NCI-H2227 (cell line): ENCODE data around the gene LARP4B.

Experiments
- DNase-seq: peaks from one replicate; lab custom pipeline; 2025; ENCODE audit not compliant: unreplicated experiment; lab: John Stamatoyannopoulos, UW

The LARP4B gene

DNA sequence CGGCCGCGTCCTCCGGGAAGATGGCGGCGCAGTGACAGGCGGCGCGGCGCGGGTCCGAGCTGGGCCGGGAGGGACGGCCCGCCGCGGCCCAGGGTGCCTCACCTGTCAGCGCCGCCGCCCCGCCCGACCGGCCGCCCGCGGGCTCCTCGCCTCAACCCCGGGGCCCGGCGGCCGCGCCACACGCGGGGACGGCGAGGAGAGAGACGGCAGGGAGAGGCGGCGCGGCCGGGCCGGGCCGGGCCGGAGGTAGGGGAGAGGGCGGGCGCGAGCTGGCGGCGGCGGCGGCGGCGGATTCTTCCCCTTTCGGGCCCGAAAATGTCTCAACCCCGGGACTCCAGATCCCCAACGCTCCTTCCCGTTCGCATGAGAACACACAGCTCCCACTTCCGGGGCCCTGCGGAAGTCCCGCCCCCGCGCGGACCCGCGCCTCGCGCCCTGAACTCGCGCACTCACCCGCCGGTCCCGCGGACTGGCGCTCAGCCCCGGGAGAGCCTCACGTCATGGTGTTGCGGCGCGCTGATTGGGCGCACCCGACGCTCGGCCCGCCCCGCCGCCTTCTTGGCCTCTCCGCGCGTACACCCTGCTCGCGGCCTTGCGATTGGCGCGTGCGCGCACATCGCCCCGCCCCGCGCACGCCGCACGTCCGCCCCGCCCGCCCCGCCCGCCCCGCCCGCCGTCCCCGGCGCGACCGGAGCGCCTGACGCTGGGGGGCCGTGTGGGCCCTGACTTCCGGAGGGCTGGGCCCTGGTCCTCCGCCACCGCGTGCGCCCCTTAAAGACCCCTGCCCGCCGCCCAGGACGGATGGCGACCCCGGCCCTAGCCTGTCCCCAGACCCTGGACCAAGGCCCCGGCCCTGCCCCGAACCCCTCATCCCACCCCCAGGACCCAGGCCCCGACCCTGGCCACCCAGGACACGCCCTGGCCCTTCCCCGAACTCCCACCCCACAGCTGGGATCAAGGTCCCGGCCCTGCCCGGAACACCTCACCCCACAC, at the start of gene LARP4B:
Gene LARP4B (minus strand): TSS at position 380 of the 993 bp plus-strand sequence. CDS start 45,984 bp downstream, outside the sequence.
- DNase-seq = peak; percentile 96

DNA sequence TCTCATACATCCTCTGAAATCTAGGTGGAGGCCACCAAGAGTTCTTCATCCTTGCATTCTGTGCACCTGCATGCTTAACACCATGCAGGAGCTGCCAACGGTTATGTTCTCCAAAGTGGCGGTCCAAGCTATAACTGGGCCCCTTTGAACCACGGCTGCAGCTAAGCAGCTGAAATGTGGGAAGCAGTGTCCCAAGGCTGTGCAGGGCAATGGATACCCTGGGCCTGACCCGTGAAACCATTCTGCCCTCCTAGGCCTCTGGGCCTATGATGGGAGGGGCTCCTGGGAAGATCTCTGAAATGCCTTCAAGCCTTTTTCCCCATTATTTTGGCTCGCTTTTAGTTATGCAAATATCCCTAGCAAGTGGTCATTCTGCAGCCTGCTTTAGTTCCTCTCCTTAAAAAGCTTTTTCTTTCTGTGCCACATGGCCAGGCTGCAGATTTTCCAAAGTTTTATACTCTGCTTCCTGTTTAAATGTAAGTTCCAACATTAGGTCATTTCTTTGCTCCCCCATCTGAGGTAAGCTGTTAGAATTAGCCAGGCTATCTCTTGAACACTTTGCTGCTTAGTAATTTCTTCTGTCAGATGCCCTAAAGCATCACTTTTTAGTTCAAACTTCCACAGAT, 49.1 kb upstream of the LARP4B start:
- no peak for DNase-seq

DNA sequence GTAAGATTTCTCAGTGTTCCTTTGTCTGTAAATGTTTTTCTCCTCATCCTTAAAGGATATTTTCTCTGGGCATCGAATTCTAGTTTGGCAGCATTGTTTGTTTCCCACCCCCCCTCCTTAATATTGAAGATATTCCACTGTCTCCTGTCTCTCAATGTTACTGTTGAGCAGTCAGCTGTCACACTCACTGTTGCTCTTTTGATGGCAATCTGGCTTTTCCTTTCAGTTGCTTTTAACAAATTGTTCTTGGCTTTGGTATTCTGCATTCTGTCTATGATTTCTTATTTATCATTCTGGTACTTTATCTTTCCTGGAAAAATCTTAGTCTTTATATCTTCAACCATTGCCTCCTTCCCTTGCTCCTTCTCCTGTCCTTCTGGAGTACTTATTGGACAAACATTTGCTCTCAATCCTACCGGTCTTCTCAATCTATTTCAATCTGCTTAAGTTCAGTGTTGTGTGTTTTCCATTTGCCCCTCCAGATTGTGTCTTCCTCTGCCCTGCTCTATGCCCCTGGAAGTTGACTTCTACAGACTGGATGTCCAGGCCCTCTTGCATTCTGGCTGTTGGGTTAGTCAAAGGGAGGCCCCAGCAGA, 47.4 kb upstream of the LARP4B start:
- no peak for DNase-seq

DNA sequence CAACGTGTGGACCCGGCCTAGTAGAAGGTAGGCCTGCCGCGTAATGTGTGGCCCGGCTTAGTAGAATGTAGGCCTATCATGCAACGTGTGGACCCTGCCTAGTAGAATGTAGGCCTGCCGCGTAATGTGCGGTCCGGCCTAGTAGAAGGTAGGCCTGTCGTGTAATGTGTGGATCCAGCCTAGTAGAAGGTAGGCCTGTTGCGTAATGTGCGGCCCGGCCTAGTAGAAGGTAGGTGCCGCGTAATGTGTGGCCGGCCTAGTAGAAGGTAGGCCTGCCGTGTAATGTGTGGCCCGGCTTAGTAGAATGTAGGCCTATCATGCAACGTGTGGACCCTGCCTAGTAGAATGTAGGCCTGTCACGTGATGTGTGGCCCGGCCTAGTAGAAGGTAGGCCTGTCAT, 44.8 kb upstream of the LARP4B start:
- no peak for DNase-seq

DNA sequence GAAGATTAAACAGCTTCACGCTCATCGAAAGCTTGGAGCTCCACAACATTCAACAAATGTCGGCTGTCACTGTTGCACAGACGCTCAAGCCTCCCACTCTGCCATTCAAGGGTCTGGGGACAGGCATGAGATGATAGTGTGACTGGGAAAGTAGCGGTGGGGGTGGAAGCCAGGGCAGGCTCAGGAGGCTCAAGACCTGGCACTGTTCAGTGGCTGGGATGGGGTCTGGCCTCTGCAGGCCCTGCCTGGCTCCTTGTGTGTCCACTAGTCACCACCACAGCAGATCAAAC, 43.2 kb upstream of the LARP4B start:
- no peak for DNase-seq

DNA sequence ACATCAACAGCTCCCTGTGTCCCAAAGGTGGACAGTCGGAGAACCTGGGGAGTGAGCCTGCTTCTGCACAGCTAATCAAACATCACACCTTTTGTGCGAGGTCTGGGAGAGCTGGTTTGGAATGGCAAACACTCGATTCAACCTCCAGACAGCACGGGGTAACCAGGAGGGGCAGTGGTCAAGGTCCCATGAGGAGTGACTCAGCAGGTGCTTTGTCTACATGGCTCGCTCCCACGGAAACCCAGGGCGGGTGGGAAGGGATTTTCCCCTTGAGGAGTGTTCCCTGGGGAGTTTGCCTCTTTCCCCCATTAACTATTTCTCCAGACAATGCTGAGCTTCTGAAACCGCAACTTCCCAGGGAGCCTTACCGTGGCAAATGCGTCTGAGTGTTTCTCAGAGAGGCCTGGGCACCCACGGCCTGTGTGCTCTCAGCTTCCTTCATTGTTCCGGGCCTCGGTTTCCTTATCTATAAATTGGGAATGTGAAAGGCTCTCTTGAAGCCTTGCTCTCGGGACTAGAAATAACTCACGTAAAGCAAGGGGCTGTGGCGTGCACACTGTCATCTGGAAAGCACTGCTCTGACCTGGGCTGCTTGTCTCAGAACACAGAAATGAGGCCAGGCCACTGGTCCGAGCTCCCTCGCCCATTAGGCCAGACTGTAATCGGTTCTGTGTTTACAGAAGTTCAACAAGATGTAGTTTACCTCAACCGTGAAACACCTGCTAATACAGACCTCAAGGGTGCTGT, 42.7 kb upstream of the LARP4B start:
- no peak for DNase-seq

DNA sequence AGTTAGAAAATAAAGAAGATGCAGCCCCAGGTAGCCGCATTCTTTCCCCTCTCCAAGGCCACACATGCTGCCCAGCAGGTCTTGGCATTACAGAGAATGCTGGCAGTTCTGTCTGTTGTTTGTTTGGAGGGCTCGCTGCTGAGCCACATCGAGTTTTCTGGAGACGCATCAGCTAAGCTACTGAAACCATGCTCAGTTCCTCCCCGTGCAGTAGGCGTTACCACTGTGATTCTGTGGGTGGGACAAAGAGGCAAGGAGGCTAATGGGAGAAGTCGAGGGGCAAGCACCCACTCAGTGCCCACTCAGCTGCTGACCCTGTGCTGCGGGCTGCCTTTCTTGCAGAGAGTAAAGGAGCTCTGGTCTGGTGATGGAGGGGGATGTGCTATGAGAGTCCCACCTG, 41.3 kb upstream of the LARP4B start:
- no peak for DNase-seq

DNA sequence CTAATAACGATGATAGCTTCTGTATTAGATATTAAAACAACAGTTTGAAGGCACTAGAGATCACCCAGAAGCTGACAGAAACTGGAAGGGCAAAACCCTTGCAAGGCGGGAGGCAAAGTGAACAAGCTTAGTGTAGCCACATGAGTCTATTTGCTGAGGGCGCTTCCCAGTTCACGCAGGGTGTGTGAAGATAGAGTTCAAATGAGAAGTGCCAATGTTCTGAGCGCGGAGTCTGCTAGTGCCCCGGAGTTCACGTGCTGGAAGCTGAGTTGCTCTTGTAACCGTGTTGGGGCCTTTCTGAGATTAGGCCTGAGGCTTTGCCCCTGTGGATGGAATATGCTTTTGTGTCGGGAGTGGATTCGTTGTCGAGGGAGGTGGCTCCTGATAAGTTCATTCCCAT, 40.1 kb upstream of the LARP4B start:
- no peak for DNase-seq

DNA sequence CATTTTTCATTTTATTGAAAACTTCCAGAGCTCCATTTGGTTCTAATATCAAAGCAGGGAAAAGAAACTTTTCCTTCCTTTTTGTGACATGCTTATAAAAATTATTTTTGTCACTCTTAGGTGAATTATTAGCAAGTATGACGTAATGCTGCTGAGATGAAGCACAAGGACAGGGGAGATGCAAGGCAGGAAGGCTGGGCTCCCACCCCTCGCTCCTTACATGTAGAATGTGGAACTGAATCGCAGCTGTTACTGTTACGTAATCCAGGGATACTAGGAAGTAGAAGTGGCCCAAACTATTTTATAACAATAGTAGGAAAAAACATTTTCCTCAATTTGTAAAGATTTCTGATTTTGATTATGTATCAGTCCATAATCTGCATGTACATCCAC, 39.6 kb upstream of the LARP4B start:
- DNase-seq = peak; percentile 2

DNA sequence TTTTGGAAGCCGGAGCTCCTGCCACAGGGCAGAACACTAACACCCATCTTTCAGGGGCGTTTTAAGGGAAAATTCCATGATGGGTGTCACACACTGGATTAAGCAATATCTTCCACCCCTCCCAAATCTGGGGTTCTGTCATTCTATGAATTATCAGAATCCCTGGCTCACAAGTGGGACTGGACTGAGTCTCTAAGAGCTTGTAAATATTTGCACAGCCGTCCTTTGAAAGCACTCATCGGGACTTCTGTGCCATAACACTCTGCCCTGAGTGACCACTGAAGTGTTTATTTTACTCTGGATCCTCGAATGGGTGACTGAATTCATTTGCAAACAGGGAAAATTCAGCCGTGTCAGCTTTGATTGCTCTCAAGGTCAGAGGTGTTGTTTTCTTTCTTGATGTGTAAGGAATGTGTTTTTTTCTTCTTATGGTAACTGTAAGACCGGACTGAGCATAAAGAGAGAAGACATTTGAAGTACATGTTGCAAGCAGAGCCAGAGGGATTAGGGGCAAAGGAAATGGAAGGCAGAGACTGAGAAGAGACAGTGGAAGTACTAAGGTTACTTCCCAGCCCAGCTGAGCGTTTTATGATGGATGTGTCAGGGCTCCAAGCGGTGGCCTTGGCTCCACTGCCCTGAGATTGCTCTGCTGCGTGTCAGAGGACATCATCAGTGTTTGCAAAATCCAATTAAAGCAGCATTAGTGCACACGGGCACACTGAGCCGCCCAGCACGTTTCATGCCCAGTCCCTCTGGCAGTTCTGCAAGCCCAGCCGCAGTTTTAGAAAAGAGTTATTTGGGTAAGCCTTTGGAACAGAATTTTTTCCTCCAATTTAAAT, 39.0 kb upstream of the LARP4B start:
- DNase-seq = peak; percentile 20

DNA sequence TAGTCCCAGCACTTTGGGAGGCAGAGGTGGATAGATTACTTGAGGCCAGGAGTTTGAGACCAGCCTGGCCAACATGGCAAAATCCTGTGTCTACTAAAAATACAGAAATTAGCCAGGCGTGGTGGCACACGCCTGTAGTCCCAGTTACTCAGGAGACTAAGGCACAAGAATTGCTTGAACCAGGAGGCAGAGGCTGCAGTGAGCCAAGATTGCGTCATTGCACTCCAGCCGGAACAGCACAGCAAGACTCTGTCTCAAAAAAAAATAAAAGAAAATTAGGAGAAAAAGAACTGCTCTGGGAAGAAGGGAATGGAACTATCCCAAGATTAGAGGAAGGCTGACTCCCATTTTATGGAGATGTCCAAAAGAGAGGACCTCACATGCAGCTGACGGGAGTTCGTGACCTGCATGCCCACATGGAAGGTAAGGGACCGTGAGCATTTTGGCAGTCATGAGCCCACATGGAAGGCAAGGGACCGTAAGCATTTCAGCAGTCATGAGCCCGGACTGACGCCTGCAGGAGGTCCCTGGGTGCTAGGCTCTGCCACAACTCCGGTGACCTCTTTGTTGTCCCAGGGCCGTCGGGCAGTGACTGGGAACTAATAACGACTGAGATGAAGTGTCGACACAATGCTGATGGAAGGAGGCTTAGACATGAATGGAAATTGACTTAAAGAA, 38.1 kb upstream of the LARP4B start:
- no peak for DNase-seq

DNA sequence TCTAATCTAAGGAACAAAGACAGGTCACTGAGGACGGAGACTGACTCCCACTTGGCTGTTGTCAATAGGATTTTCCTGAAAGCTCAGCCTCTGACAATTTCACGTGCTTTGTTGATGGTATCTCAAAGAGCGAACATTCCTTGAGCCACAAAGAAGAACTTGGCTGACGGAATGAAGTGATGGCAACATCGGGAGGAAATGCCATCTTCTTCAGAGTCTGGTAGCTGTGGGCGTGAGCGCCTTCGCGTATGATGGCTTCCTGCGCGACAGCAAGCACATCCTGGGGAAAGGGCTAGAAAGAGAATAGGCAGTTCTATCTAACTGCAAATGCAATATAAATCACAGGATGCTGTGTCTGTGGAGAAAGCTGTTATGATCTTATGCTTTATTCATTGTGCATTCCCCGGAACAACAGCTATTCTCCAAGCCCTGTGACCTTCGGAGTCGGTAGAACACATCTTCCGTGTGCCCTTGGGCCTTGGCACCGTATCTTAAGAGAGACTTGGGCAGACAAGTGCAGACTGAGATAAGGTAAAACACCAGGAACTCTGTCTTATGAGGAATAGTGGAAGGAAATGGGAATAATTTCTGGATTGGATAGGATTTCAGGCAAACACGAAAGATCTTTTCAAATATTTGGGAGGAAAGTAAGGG, 37.2 kb upstream of the LARP4B start:
- DNase-seq = no peak

DNA sequence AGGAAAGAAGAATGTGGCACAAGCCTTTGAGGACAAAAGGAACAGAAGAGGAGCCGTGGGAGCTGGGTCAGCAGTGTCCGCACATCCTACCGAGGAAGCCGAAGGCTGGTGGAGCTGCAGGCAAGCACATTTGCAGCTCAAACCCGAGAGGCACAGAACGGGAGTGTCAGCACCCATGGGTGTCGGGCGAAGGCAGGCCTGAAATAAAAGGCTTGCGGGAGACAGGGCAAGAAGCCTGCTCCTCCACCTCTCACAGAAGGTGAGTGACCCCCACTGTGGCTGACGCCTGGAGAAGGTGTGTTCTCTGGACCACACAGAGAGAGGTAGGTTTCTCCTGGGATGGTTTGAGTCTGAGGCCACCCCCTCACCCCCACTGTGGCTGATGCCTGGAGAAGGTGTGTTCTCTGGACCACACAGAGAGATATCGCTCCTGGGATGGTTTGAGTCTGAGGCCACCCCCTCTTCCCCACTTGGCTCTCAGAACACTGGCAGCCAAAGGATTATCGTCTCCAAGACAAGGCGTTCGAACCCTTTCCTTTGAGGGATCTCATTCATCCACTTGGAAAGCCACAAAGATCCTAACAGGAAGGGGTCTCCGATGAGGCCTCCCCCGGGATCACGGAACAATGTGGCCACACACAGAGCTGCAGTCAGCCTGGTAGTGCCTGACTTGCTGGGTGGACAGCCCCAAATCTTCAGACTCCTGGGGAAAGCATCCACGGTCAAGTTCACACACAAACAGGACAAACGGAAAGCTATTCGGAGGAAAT, 35.1 kb upstream of the LARP4B start:
- no peak for DNase-seq

DNA sequence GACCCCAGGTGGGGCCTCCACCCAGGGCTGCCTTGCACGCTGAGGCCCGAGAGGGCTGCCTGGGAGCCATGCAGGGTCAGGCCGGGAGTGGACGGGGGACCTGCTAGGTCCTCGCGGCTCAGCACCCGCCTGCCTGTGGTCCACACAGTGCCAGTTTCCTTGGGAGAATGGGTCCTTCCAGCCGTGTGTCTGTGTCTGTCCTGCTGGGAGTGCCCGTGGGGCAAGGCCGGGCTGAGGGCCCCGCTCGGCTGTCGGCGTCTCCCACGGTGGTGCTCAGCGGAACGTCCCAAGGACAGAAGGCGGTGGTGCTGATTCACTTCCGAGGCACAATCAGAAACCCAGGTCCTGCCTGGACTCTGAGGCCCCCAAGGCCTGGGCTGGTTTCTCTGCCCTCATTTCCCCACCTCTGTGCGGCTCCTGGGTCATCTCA, 33.5 kb upstream of the LARP4B start:
- no peak for DNase-seq

DNA sequence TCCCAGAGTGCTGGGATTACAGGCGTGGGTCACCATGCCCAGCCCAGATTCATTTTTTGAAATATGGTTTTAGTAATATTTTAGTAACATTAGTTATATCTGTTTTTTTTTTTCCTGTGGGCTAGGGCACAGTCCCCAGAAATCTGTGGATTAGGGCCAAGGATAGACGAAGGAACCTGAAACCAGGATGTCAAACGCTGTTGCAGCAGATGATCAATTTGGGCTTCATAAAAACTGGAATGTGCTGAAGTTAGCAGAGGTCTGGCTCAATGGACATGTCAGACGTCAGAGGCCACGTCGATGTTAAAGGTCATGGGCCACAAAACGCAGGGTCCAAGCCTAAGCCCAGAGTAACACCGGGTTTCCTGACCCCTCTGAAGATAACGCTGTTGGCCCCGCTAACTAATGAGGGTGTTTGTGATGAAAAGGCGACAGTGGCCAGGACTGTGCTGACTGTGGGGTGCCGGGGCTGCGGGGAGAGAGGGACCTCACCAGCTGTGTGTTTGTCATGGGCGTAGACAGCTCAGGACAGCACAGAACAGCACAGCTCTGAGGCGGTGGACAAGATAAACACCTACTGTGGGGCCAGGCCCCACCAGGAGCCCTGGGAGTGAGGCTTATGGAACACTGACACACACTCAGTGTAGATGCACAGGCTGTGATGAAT, 32.9 kb upstream of the LARP4B start:
- no peak for DNase-seq

DNA sequence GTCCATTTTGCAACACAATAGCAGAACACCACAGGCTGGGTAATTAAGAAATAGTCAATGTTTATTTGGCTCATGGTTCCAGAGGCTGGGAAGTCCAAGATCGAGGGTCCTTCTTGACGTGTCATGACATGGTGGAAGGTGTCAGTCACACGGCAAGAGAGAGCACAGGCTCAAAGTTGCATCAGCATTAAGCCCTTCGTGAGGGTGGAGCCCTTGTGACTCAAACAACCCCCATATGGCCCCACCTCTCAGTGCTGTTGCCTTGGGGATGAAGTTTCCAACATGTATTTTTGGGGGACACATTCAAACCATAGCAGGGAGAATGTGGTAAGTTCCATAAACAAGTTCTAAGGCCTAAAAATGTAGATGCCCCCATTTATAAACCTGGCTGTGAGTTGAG, 32.1 kb upstream of the LARP4B start:
- no peak for DNase-seq

DNA sequence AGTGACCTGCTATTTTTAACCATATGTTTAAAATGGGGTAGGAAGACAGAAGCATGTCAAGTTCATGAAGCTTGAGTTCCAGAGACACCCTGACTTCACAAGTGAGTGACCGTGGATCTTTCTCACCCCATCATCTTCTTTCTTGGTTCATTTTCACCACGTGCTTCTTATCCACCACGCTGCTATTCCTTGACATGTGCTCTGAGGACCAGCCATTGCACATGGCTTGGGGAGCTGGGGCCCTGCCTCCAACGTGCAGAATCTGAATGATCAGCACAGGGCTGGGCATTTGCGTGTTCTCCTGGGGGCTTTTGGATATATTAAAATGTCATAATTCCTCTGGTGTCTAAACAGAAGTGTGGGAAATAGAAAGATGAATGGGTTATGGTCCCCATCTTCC, 31.7 kb upstream of the LARP4B start:
- DNase-seq = no peak

DNA sequence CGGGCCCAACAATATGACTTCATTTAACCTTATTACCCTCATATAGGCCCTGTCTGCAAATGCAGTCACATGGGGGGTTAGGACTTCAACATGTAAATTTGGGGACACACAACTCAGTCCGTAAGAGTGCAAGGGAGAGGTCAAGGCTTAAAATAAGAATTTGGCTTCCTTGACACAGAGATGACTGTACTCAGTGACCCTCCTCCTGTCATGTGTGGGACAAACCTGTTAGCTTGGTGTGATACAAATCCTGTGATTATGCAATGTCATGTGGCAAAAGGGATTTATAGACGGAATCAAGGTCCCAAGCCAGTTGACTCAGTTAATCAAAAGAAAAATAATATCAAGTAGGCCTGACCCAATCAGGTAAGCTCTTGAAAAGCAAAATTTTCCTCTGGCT, 30.8 kb upstream of the LARP4B start:
- no peak for DNase-seq
